Posterior vena cava (tissue), 2 donors: Measurements from ENCODE around the gene CNNM3. TPM values are rescaled to one million over a fixed set of nuclear protein-coding genes. Genes with fewer than 3 reads are reported as not detected.

ENCODE experiments used
- DNase-seq: peaks from one replicate; pipeline ENCODE4 v3.0.0-alpha.2; 2020; ENCODE audit warnings: low spot score
- intact Hi-C, 2 donors: fragments of 100-400 bp; cut with DNase I; formaldehyde crosslinking; loops; one replicate each; pipeline versions ENCODE4 v1.14.1 to v1.14.2; 2022 to 2023
- total RNA-seq, 2 donors: library from RNA; stranded (reverse); fragmentation: NEBNext Ultra II Directional; extraction: Animal tissue kit (Norgen Biotek cat#: 25700); gene quantifications; one replicate each; pipeline ENCODE4 v1.2.1, GENCODE V29; 2021
- donor health status: DM: yes; HTN: yes; CAD: no.
- donor health status: DM: yes; HTN: yes; CAD: no.

CNNM3 gene
- total RNA-seq, 2 donors from 2014 or later, result 6.2 to 8.0 TPM

- DNase-seq, result peak; percentile 91
- intact Hi-C loops, result no loop called here
These were observed 16.9 kb downstream of the CNNM3 start for GRCh38 chr2:96832754-96833507.

- intact Hi-C loops, result no loop called here
- DNase-seq, result no peak
These were observed 19.8 kb downstream of the CNNM3 start for GRCh38 chr2:96835830-96836229.

DNA sequence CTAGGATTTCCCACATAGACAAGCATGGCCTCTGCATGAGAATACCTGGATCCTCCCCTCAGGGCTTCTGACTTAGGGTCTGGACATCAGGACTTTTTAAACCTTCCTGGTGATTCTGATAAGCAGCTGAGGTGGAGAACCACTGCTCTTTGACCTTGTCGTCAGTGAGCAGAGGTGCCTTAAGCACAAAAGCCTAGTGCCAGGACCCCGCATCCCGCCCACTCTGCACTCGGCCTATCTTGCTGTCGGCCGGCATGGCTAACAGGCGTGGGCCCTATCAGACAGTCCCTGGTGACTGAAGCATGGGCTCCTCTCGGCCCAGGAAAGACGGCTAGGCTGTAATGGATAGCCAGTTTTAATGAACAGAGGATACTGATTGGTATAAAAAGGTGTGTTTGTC, 21.5 kb downstream of the CNNM3 start:
- intact Hi-C loops, result no loop called here
- DNase-seq, result no peak

GRCh38 chr2:96838345-96839292, 22.6 kb downstream of the CNNM3 start:
- intact Hi-C loops, result no loop called here

DNA sequence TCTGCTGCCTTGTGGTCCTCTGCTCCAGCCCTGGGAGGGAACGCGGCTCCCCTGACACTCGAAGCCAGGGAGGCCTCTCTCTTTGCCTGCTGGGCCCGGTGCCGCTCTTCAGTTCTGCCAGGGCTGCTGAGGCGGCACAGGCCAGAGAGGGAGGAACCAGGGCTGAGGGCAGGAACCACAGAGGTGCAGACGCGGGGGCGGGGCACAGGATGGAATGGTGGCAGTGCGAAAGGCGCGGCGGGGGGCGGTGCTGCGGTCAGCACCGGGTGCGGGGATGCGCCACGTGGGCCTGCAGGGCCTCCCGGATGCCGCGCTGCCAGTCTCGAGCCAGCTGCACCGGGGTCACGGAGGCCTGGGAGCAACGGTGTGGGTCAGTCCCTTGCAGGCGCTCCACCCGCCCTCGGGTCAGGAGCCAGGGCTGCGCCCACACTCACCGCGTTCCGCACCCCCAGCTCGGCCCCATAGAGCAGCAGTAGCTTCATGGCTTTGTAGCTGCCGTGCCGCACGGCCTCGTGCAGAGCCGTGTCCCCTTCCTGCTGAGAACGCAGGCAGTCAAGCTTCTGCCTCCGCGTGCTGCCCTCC, 23.3 kb downstream of the CNNM3 start:
- intact Hi-C loops, result no loop called here
- no peak for DNase-seq

More at GRCh38 chr2:96838345-96839292, 22.6 kb downstream of the CNNM3 start:
- DNase-seq, result no peak

DNA sequence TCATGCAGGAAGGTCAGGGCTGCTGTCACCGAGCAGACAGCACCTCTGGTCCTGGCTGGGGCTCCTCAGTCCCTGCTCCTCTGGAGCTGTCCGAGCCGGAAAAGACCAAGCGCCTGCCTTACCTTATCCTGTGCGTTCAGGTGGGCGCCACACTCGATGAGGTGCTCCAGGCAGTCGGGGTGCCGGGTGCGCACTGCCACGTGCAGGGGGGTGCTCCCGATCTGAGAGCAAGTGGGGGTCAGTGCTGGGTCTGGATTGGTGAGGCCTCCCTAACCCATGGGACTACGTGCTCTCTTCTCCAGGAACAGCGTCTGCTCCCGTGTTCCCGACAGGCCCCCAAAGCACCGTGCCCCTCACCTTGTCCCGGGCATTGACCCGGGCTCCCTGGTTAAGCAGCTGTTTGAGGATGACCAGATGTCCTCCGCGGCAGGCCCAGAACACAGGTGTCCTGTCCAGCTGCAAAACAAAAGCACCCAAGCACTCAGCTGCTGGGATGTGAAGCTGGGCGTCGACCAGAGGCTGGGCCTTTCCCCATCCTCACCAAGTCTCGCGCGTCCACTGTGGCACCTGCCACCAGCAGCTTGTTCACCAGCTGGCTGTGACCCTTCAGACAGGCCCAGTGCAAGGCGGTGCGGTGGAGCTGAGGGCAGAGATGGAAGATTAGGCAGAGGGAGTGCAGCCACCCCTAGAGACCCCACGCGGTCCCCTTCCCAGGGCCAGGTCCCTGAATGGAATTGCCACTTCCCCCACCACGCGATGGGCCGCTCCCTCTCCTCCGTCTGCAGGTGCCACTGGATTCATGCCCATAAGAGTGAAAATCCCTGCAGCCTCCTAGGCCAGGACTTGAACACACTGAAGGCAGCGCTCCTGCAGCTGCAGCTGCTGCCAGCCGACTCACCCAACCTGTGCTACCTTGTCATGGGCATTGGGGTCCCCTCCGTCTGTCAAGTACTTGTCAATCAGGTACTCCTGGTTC, 24.1 kb downstream of the CNNM3 start:
- DNase-seq, result no peak
- intact Hi-C loops, result no loop called here

DNA sequence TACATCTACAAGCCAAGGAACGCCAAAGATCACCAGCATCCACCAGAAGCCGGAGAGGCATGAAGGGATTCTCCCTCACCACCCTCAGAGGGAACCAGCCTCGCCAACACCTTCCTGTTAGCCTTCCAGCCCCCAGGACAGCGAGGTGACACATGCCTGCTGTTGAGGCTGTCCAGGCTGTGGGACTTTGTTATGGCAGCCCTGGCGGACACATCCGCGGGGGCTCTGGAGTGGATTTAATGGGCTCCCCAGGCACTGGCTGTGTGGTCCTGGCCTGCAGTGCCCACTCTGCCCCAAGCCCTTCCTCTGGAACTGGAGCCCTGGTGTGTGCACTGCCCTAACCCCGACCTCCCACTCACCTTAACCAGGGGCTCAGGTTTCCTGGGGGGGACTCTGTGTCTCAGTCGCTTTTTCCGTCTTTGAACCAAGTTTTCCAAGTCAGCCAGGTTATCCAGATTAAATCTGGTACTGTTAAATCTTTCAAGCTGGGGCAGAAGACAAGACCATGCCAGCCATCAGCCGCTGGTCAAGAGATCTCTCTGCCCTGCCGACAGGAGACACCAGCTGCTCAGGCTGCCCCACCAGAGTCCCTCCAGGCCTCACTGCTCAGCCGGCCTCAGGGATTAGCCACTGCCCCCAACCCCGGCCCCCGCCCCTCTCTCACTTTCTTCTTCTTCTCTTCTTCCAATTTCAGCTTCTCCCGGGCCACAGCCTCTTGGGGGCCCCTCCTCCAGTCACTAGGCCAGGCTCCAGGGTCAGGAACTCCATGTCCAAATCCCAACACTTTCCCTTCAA, 25.8 kb downstream of the CNNM3 start:
- intact Hi-C loops, result no loop called here
- DNase-seq, result no peak

DNA sequence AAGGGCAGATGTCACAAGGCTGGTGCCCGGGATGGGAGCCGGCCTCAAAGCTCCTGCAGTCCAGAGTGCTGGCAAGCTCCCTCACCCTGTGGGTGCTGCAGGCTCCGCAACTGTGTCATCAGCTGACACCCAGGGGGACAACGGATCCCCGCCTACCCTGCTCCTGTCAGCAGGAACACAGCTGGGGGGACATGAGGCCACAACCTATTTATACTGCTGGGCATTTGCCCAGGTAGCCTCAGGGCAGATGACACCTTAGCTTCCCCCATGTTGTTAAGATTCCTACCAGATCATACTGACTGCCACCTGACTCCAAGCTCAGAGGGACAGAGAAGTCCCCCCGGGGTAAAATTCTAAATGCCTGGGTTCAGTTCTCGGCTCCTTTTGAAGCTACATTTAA, 26.5 kb downstream of the CNNM3 start:
- intact Hi-C loops, result no loop called here
- no peak for DNase-seq

- intact Hi-C loops, result no loop called here
- no peak for DNase-seq
These were observed 27.6 kb downstream of the CNNM3 start, which contains the start of gene ANKRD23 for GRCh38 chr2:96843538-96844268. ANKRD23 (minus strand) TSS chr2:96844021; CDS start chr2:96843992, 29 bp downstream.

- DNase-seq, result no peak
- intact Hi-C loops, result no loop called here
These were observed 28.3 kb downstream of the CNNM3 start for GRCh38 chr2:96844405-96844808.

GRCh38 chr2:96846825-96847224, 30.8 kb downstream of the CNNM3 start:
- DNase-seq, result no peak
- intact Hi-C loops, result no loop called here

DNA sequence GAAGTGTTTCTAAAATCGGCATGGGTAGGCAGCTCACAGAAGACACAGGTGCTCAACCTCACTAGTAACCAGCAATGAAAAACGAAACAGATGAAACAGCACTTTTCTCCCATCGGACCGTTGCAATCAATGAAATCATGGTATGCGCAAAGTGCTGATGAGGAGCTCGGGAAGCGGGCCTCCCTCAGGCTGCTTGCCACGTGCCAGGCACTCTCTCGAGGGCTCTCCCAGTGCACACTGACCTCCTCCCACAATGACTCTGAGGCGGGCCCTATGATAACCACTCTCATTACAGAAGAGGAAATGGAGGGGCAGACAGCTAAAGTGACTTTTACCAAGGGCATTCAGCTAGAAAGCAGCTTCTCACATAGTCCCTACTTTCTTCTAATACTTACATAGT, 31.5 kb downstream of the CNNM3 start:
- no peak for DNase-seq
- intact Hi-C loops, result no loop called here

DNA sequence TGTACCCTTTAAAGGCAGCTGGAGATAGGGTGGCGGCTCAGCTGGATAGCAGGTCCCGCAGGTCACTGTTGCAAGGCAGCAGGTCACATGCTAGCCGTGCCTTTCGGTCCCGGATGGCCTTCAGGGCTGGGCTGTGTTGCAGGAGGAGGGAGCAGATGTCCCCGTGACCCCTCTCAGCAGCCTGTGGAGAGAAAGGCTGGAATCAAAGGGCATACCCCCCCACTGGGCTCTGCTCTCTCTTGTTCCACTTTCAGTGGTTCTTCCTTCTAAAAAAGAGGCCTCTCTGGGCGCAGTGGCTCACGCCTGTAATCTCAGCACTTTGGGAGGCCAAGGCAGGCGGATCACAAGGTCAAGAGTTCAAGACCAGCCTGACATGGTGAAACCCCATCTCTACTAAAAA, 32.2 kb downstream of the CNNM3 start:
- intact Hi-C loops, result no loop called here
- no peak for DNase-seq

DNA sequence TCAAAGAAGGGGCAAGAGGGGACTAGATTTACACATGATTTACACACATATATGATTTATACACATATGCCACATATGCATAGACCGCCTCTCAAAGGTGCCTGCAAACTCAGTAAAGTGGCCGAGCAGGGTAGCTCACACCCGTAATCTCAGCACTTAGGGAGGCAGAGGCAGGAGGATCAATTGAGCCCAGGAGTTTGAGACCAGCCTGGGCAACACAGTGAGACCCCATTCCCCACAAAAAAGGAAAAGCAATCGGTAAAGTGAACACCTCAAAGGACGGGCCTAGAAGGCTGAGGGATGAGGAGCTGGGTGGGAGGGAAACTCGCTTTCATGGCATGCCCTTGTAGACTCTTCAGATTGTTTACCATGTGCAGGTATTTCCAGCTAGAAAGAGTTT, 36.6 kb downstream of the CNNM3 start:
- no peak for DNase-seq
- intact Hi-C loops, result no loop called here

GRCh38 chr2:96853321-96853720, 37.3 kb downstream of the CNNM3 start:
- intact Hi-C loops, result no loop called here
- no peak for DNase-seq

DNA sequence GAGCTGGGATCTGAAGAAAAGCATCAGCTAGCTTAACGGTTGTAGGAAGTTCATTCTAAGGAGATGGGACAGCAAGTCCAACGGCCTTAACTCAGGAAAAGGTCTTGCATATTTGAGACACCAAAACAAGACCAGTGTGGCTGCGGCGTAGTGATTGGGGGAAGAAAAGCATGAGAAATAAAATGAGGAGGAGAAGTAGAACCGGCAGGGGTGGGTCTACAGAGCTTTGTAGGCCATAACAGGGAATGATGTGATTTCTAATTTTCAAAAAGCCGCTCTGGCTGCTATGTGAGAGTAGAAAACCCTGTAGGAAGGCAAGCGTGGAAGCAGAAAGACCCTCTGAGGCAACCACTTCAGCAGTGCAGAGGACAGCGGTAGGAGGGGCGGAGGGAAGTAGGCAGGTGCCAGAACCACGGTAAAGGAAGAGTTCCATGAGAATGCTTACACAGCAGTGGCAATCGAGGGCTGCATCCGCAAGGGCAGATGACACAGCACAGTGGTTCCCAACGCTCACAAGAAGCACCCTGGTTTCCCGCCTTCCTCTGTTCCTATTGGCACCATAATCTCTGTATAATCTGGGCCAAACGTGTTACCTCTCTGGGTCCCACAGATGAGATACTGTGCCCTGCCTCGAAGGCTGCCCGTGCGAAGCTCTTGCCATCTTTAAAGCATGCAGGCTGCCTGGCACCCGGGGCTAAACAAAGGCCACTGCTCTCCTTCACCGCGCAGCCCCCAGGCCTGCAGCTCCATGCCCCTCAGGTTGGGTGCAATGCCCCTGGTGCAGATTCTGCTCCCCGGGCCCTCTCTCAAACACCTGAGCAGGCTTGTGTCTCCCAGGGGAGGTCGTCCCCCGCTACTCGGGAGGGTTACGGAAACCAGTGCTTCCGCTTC, 41.0 kb downstream of the CNNM3 start:
- DNase-seq, result no peak
- intact Hi-C loops, result loop anchor here in 1 of 2 donors (2.0 kb wide), 1 partner anchor 92 kb away; no protein-coding TSS in a partner anchor
